NCI-H82 treated with DMSO at 0.1 percent for 48 hours (cell line): ENCODE measurements around the gene PTPRN2.
"Not testable (repeated sequence)": the region's sequence is repeated elsewhere in the genome, so short reads cannot be mapped to it uniquely, and the experiment has no call there.

Source experiments
- DNase-seq: peaks from one replicate; lab custom pipeline; 2025; ENCODE audit not compliant: unreplicated experiment; lab: John Stamatoyannopoulos, UW

The PTPRN2 gene

GRCh38 chr7:158587162-158588084, at the start of gene PTPRN2:
Gene PTPRN2, minus strand, starts transcription at chr7:158587823.
- no peak for DNase-seq

GRCh38 chr7:158633055-158633956, 45.7 kb upstream of the PTPRN2 start:
- no peak for DNase-seq

DNA sequence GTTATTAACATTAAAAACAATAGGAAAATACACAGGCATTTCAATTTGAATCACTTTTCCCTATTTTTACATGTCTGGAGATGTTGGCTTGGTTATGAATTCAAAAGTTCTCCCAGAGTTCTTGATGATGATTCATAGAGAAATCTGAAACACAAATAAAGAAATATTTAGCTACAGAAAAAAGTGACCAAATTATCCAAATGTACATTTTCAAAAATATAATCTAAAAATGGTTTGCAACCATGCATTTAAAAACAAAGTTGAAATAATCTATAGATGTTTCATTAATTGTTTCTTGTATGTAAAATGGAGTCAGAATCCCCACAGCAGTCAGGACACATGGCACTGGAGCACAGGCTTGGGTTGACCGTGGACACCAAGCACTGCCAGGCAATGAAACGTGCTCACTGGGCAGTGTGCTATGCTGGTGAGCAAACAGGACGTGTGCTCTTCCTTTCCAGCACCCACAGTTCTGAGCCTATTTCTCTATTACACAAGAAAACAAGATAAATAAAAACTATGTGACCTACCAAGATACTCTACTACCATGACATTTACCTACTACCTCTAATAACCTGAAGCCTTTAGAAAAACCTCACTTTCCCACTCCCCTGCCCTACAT, 44.1 kb upstream of the PTPRN2 start:
- no peak for DNase-seq

- DNase-seq, result not testable (repeated sequence)
Observed at GRCh38 chr7:158626289-158626688, 38.7 kb upstream of the PTPRN2 start.

DNA sequence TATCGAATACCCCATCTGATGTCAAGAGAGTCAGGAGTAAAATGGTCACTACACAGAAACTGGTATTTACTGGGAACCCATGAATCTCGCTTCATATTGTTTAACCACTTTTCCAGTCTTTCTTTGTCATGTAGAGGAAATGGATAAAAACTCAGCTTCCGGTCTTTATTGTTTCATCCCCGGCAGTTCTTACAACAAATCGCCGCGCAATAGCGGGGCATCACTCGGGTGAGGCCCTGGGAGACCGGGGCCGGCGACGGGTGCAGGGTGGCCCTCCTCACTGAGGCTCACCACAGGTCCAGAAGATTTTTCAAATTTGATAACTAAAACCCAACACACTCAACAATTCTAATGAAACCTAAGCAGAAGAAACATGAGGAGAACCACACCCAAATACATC, 35.6 kb upstream of the PTPRN2 start:
- DNase-seq, result no peak

DNA sequence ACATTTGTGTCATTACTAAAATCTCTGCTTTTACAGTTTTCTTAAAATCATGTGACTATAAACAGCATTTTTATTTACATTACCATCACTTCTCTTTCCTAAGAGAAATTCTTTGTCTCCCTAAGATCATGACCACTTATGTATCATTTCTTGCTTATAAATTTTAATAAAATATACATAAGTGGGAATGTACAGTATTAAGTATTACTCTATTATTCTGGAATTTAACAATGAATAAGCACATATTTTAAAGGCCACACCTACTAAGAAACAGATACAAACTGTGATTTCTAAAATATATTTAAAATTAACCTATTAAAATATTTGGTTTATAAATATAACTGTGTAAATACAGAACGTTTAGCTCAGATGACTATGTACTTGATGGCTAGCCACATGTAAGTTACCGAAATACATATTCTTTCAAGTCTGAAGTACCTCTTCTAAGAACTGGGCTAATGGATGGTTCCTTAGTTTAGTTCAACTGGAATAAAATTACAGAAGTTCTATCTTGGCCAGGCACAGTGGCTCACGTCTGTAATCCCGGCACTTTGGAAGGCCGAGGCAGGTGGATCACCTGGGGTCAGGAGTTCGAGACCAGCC, 33.3 kb upstream of the PTPRN2 start:
- DNase-seq, result no peak

- no peak for DNase-seq
Observed at GRCh38 chr7:158620418-158620817, 32.8 kb upstream of the PTPRN2 start.

DNA sequence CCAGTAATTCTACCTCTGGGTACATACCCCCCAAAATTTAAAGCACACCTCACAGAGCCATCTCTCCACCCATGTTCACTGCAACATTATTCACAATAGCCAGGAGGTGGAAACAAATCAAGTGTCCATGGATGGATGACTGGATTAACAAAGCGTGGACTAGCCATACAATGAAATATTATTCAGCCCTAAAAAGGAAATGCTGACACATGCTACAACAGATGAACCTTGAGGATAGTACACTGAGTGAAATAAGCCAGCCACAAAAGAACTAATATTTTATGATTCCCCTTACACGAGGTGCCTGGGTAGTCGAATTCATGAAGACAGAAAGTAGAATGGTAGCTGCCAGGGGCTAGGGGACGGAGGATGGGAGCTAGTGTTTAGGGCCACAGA, 31.1 kb upstream of the PTPRN2 start:
- no peak for DNase-seq

GRCh38 chr7:158617737-158618128, 30.1 kb upstream of the PTPRN2 start:
- no peak for DNase-seq

- DNase-seq, result no peak
Observed at GRCh38 chr7:158616050-158616449, 28.4 kb upstream of the PTPRN2 start.

DNA sequence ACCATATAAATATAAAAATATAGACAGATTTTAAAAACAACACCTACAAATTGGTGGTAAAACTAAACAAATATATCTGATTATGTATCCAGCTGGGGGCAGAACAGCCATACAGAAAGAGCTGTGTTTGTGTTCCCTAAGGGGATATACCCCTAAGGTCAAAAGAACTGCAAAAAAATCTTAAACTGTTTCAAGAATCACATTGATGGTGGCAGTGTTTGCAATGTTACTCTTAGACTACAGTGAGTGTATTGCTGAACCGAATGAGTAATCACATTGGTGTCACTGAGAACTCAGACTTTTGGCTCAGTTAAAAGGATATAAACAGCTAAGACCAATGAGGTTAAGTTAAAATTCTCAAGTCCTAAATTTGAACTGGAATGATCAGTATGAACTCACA, 27.1 kb upstream of the PTPRN2 start:
- no peak for DNase-seq

- DNase-seq, result no peak
Observed at GRCh38 chr7:158613481-158613880, 25.9 kb upstream of the PTPRN2 start.

GRCh38 chr7:158612546-158612945, 24.9 kb upstream of the PTPRN2 start:
- DNase-seq, result no peak

DNA sequence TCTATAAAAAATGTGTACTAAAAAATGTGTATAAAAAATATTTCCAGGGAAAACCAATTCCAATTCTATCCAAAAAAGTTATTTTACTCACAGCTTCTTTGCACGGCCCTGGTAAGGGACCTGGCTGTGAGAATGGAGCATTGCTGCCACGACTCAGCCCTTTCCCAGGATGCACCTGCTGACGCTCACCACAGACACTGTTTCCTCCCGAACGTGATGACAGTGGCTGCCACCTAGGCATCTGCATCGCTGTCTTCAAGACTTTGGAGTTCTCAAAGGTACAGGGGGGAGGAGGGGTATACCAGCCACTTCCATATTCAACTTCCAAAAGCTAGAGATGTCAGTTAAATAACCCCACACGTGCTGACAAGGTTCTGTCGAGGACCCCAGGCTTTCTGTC, 23.9 kb upstream of the PTPRN2 start:
- DNase-seq, result no peak

DNA sequence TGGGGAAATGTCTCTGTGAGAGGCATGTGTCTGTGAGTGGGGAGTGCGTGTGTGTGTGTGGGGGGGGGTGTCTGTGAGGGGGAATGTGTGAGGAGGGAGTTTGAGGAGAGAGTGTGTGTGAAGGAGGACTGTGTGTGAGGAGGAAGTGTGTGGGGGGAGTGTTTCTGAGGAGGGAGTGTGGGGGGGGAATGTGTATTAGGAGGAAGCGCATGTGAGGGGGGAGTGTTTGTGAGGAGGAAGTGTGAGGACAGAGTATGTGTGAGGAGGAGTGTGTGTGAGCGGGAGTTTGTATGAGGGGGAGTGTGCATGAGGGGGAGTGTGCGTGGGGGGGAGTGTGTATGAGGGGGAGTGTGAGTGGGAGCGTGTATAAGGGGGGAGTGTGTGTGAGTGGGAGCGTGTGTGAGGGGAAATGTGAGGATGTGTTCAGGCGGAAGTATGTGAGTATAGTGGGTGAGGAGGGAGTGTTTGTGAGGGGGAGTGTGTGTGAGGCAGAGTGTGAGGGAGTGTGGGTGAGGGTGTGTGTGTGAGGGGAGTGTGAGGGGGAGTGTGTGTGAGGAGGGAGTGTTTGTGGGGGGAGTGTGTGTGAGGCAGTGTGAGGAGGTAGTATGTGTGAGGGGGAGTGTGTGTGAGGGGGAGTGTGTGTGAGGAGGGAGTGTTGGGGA, 21.8 kb upstream of the PTPRN2 start:
- DNase-seq, result no peak

- no peak for DNase-seq
Observed at GRCh38 chr7:158607563-158607962, 19.9 kb upstream of the PTPRN2 start.

- no peak for DNase-seq
Observed at GRCh38 chr7:158606671-158607424, 19.2 kb upstream of the PTPRN2 start.

- no peak for DNase-seq
Observed at GRCh38 chr7:158606129-158606528, 18.5 kb upstream of the PTPRN2 start.

GRCh38 chr7:158603773-158604755, 16.4 kb upstream of the PTPRN2 start:
- no peak for DNase-seq
